CD4-positive, CD25-positive, alpha-beta regulatory T cell (primary cell): ENCODE data around the gene GDPD5. TPM values are rescaled to one million over a fixed set of nuclear protein-coding genes. Genes with fewer than 3 reads are reported as not detected.

ENCODE experiments used
- ATAC-seq, 2 donors: fragments of 150-1000 bp; cut with Tn5 transposase; one replicate each; pipeline ENCODE4 v1.10.0; 2021; ENCODE audit warnings: low read depth in 2 of 2, moderate number of reproducible peaks in 2 of 2, moderate library complexity in 1 of 2
- DNase-seq, 3 donors: peaks; one replicate each; pipeline versions ENCODE4 v3.0.0 to v3.0.0-alpha.2; 2012 to 2022; ENCODE audit warnings: mixed read lengths in 1 of 3
- H3K27ac ChIP-seq: one replicate; pipeline ENCODE4 v1.7.0; 2013; ENCODE audit warnings: mild to moderate bottlenecking, low read length; ENCODE audit not compliant: insufficient read depth, poor library complexity, severe bottlenecking
- H3K27me3 ChIP-seq: one replicate; pipeline ENCODE4 v1.7.0; 2013; ENCODE audit warnings: low read length; ENCODE audit not compliant: control insufficient read depth, insufficient read depth
- H3K36me3 ChIP-seq: one replicate; pipeline ENCODE4 v1.7.0; 2013; ENCODE audit warnings: mild to moderate bottlenecking, low read length, moderate library complexity; ENCODE audit not compliant: control insufficient read depth, insufficient read depth
- H3K4me1 ChIP-seq: 2 replicates; pipeline ENCODE4 v1.7.0; 2013; ENCODE audit warnings: mild to moderate bottlenecking, low read length; ENCODE audit not compliant: insufficient read depth, control insufficient read depth, poor library complexity, severe bottlenecking
- H3K4me3 ChIP-seq: one replicate; pipeline ENCODE4 v1.7.0; 2013; ENCODE audit warnings: low read depth, mild to moderate bottlenecking, low read length, moderate library complexity
- H3K9me3 ChIP-seq, 2 experiments: 1 replicate in 1 of 2; 2 replicates in 1 of 2; pipeline ENCODE4 v1.7.0; 2013; ENCODE audit warnings: low read length in 2 of 2, mild to moderate bottlenecking in 1 of 2, moderate library complexity in 1 of 2; ENCODE audit not compliant: control insufficient read depth in 2 of 2
- H3K27ac Mint-ChIP-seq, 3 donors: one replicate each; pipeline ENCODE4 v1.8.0; 2020 to 2022; ENCODE audit warnings: mild to moderate bottlenecking in 3 of 3, mixed read lengths in 3 of 3, moderate library complexity in 2 of 3
- H3K27me3 Mint-ChIP-seq: one replicate; pipeline ENCODE4 v1.8.0; 2022; ENCODE audit warnings: mild to moderate bottlenecking, mixed read lengths
- H3K36me3 Mint-ChIP-seq: one replicate; pipeline ENCODE4 v1.8.0; 2020; ENCODE audit warnings: mixed read lengths
- H3K4me1 Mint-ChIP-seq, 4 donors: one replicate each; pipeline ENCODE4 v1.8.0; 2020 to 2022; ENCODE audit warnings: mixed read lengths in 4 of 4, mild to moderate bottlenecking in 1 of 4
- H3K4me3 Mint-ChIP-seq, 4 donors: one replicate each; pipeline ENCODE4 v1.8.0; 2020 to 2022; ENCODE audit warnings: mild to moderate bottlenecking in 4 of 4, mixed read lengths in 4 of 4, moderate library complexity in 3 of 4
- H3K9me3 Mint-ChIP-seq, 7 donors: one replicate each; pipeline ENCODE4 v1.8.0; 2020 to 2022; ENCODE audit warnings: mixed read lengths in 7 of 7, mild to moderate bottlenecking in 3 of 7, moderate library complexity in 2 of 7
- polyA plus RNA-seq, 4 donors: library from polyadenylated mRNA; unstranded; fragments of 300-500 nt; fragmentation: Illumina TruSeq; gene quantifications; one replicate each; pipeline ENCODE4 v1.2.3, GENCODE V29; 2021
- total RNA-seq: library from RNA; stranded (reverse); gene quantifications from one replicate; pipeline ENCODE4 v1.2.3, GENCODE V29; 2022

The GDPD5 gene
- total and polyA plus RNA-seq, 5 donors from 2014 or later = 8.0 to 170 (median 21.5) TPM

- Histone ChIP-seq H3K27me3 (no peaks in the 10 kb centered on the region), H3K4me1 (peaks cover 41% of the 10 kb centered on the region), H3K36me3 (no peaks in the 10 kb centered on the region), H3K27ac (no peak overlapping the region), H3K4me3 (no peak overlapping the region), H3K9me3 (no peaks in the 10 kb centered on the region)
- peak overlapping the region in 1 of 4 donors; percentile 33 for H3K4me3 Mint-ChIP-seq
- H3K36me3 Mint-ChIP-seq = peaks cover 3% of the 10 kb centered on the region
- DNase-seq = no peak
- no peak for ATAC-seq
- H3K27ac Mint-ChIP-seq = peak overlapping the region in 2 of 3 donors; percentile 50 to 51
- H3K27me3 Mint-ChIP-seq = no peaks in the 10 kb centered on the region
- peaks cover 8 to 67% (median 37%) of the 10 kb centered on the region in 4 donors for H3K4me1 Mint-ChIP-seq
- H3K9me3 Mint-ChIP-seq = no peaks in the 10 kb centered on the region
These were observed 12.5 kb downstream of the GDPD5 start for GRCh38 chr11:75513250-75513649.

- Histone ChIP-seq H3K27ac (no peak overlapping the region), H3K9me3 (no peaks in the 10 kb centered on the region), H3K36me3 (no peaks in the 10 kb centered on the region), H3K4me3 (no peak overlapping the region), H3K27me3 (no peaks in the 10 kb centered on the region), H3K4me1 (peaks cover 45% of the 10 kb centered on the region)
- no peaks in the 10 kb centered on the region for H3K36me3 Mint-ChIP-seq
- no peak overlapping the region for H3K4me3 Mint-ChIP-seq
- DNase-seq (no peak), ATAC-seq (no peak)
- H3K9me3 Mint-ChIP-seq = no peaks in the 10 kb centered on the region
- H3K4me1 Mint-ChIP-seq = peaks cover 6 to 63% (median 36%) of the 10 kb centered on the region in 4 donors
- H3K27me3 Mint-ChIP-seq = no peaks in the 10 kb centered on the region
- peak overlapping the region in 2 of 3 donors; percentile 35 to 67 for H3K27ac Mint-ChIP-seq
These were observed 15.1 kb downstream of the GDPD5 start for GRCh38 chr11:75510723-75511019.

- H3K9me3 Mint-ChIP-seq = no peaks in the 10 kb centered on the region
- H3K4me1 Mint-ChIP-seq = peaks cover 6 to 62% (median 35%) of the 10 kb centered on the region in 4 donors
- H3K9me3 ChIP-seq = no peaks in the 10 kb centered on the region
- H3K4me3 ChIP-seq = no peak overlapping the region
- no peak for DNase-seq
- no peaks in the 10 kb centered on the region for H3K27me3 ChIP-seq
- H3K36me3 ChIP-seq = no peaks in the 10 kb centered on the region
- H3K4me1 ChIP-seq = peaks cover 45% of the 10 kb centered on the region
- no peak overlapping the region for H3K27ac ChIP-seq
- H3K4me3 Mint-ChIP-seq = no peak overlapping the region
- peak overlapping the region in 1 of 3 donors; percentile 35 for H3K27ac Mint-ChIP-seq
- ATAC-seq = no peak
- H3K36me3 Mint-ChIP-seq = no peaks in the 10 kb centered on the region
- H3K27me3 Mint-ChIP-seq = no peaks in the 10 kb centered on the region
These were observed 15.6 kb downstream of the GDPD5 start for GRCh38 chr11:75510004-75510722.

GRCh38 chr11:75509020-75509720 lies 16.6 kb downstream of the GDPD5 start:
- no peaks in the 10 kb centered on the region for H3K27me3 ChIP-seq
- peaks cover 3% of the 10 kb centered on the region for H3K36me3 Mint-ChIP-seq
- H3K4me1 ChIP-seq = peaks cover 36% of the 10 kb centered on the region
- H3K36me3 ChIP-seq = no peaks in the 10 kb centered on the region
- H3K4me3 ChIP-seq = no peak overlapping the region
- H3K4me1 Mint-ChIP-seq = peaks cover 6 to 62% (median 34%) of the 10 kb centered on the region in 4 donors
- H3K27ac Mint-ChIP-seq = peak overlapping the region; percentile 44 to 92 (median 85)
- no peaks in the 10 kb centered on the region for H3K9me3 ChIP-seq
- H3K27me3 Mint-ChIP-seq = no peaks in the 10 kb centered on the region
- DNase-seq = no peak
- peak overlapping the region in 2 of 4 donors; percentile 24 to 43 for H3K4me3 Mint-ChIP-seq
- ATAC-seq = no peak
- no peaks in the 10 kb centered on the region for H3K9me3 Mint-ChIP-seq
- H3K27ac ChIP-seq = peak overlapping the region; percentile 80

- DNase-seq = peak; percentile 41 to 95 (median 79)
- Mint-ChIP-seq H3K4me3 (peak overlapping the region; percentile 46 to 78 (median 66)), H3K9me3 (no peaks in the 10 kb centered on the region), H3K27ac (peak overlapping the region; percentile 91 to 96 (median 92)), H3K36me3 (peaks cover 3% of the 10 kb centered on the region), H3K4me1 (peaks cover 6 to 61% (median 32%) of the 10 kb centered on the region in 4 donors), H3K27me3 (no peaks in the 10 kb centered on the region)
- peak; percentile 96 to 97 for ATAC-seq
- Histone ChIP-seq H3K27ac (peak overlapping the region; percentile 80), H3K27me3 (no peaks in the 10 kb centered on the region), H3K36me3 (no peaks in the 10 kb centered on the region), H3K4me3 (peak overlapping the region; percentile 51), H3K9me3 (no peaks in the 10 kb centered on the region), H3K4me1 (peaks cover 36% of the 10 kb centered on the region)
These were observed 17.6 kb downstream of the GDPD5 start for GRCh38 chr11:75508051-75508561.

GRCh38 chr11:75507571-75507970 lies 18.2 kb downstream of the GDPD5 start:
- ATAC-seq (no peak), DNase-seq (no peak)
- peaks cover 36% of the 10 kb centered on the region for H3K4me1 ChIP-seq
- H3K4me1 Mint-ChIP-seq = peaks cover 6 to 60% (median 31%) of the 10 kb centered on the region in 4 donors
- peak overlapping the region; percentile 80 for H3K27ac ChIP-seq
- H3K4me3 ChIP-seq = no peak overlapping the region
- H3K4me3 Mint-ChIP-seq = peak overlapping the region in 3 of 4 donors; percentile 46 to 78 (median 72)
- H3K27ac Mint-ChIP-seq = peak overlapping the region; percentile 91 to 96 (median 92)
- H3K36me3 Mint-ChIP-seq = peaks cover 3% of the 10 kb centered on the region
- no peaks in the 10 kb centered on the region for H3K9me3 ChIP-seq
- no peaks in the 10 kb centered on the region for H3K36me3 ChIP-seq
- H3K27me3 Mint-ChIP-seq = no peaks in the 10 kb centered on the region
- H3K27me3 ChIP-seq = no peaks in the 10 kb centered on the region
- no peaks in the 10 kb centered on the region for H3K9me3 Mint-ChIP-seq

GRCh38 chr11:75506827-75507226 lies 18.9 kb downstream of the GDPD5 start:
- ATAC-seq = no peak
- Histone ChIP-seq H3K27me3 (no peaks in the 10 kb centered on the region), H3K9me3 (no peaks in the 10 kb centered on the region), H3K27ac (peak overlapping the region; percentile 80), H3K4me1 (peaks cover 36% of the 10 kb centered on the region), H3K4me3 (no peak overlapping the region), H3K36me3 (no peaks in the 10 kb centered on the region)
- H3K9me3 Mint-ChIP-seq = no peaks in the 10 kb centered on the region
- peaks cover 3% of the 10 kb centered on the region for H3K36me3 Mint-ChIP-seq
- peak overlapping the region in 2 of 3 donors; percentile 92 to 96 for H3K27ac Mint-ChIP-seq
- H3K27me3 Mint-ChIP-seq = no peaks in the 10 kb centered on the region
- peaks cover 6 to 60% (median 35%) of the 10 kb centered on the region in 4 donors for H3K4me1 Mint-ChIP-seq
- no peak for DNase-seq
- H3K4me3 Mint-ChIP-seq = no peak overlapping the region
